Neural progenitor cell (in vitro differentiated cells): Measurements from ENCODE around the gene CASK. TPM values are rescaled to one million over a fixed set of nuclear protein-coding genes. Genes with fewer than 3 reads are reported as not detected.

Experiments used
- DNase-seq: peaks from one replicate; pipeline ENCODE4 v3.0.0-alpha.2; 2016; ENCODE audit warnings: low spot score
- H2AFZ ChIP-seq: fragments of 200-600 bp; sonication (generic); replicated peaks from 2 replicates; pipeline ENCODE4 v1.6.1; 2016; ENCODE audit warnings: antibody characterized with exemption
- H3F3A ChIP-seq: fragments of 200-600 bp; sonication (generic); 2 replicates; pipeline ENCODE4 v1.6.1; 2016; ENCODE audit warnings: antibody characterized with exemption, low read depth
- H3K27ac ChIP-seq: fragments of 200-600 bp; sonication (generic); 2 replicates; pipeline ENCODE4 v1.5.1; 2016; ENCODE audit warnings: mild to moderate bottlenecking
- H3K27me3 ChIP-seq: fragments of 200-600 bp; sonication (generic); 2 replicates; pipeline ENCODE4 v1.6.1; 2016; ENCODE audit warnings: mild to moderate bottlenecking, moderate library complexity
- H3K36me3 ChIP-seq: fragments of 200-600 bp; sonication (generic); 2 replicates; pipeline ENCODE4 v1.5.1; 2016
- H3K4me1 ChIP-seq: fragments of 200-600 bp; sonication (generic); 2 replicates; pipeline ENCODE4 v1.6.1; 2016; ENCODE audit warnings: mixed run types
- H3K4me2 ChIP-seq: fragments of 200-600 bp; sonication (generic); 2 replicates; pipeline ENCODE4 v1.6.1; 2016
- H3K4me3 ChIP-seq: fragments of 200-600 bp; sonication (generic); 2 replicates; pipeline ENCODE4 v1.5.1; 2016
- H3K79me2 ChIP-seq: fragments of 200-600 bp; sonication (generic); 2 replicates; pipeline ENCODE4 v1.6.1; 2016; ENCODE audit warnings: low read depth
- H3K9ac ChIP-seq: fragments of 200-600 bp; sonication (generic); 2 replicates; pipeline ENCODE4 v1.6.1; 2016
- H3K9me3 ChIP-seq: fragments of 200-600 bp; sonication (generic); 2 replicates; pipeline ENCODE4 v1.5.1; 2016; ENCODE audit warnings: low read depth
- H4K20me1 ChIP-seq: fragments of 200-600 bp; sonication (generic); 2 replicates; pipeline ENCODE4 v1.6.1; 2016; ENCODE audit warnings: low read depth
- H3K27ac Mint-ChIP-seq: 3 replicates; pipeline ENCODE4 v1.8.0; 2021; ENCODE audit warnings: mixed read lengths
- H3K27me3 Mint-ChIP-seq: 2 replicates; pipeline ENCODE4 v1.8.0; 2022; ENCODE audit warnings: low read depth, mild to moderate bottlenecking, inconsistent platforms, moderate library complexity, mixed read lengths; ENCODE audit not compliant: insufficient read depth
- H3K36me3 Mint-ChIP-seq: 3 replicates; pipeline ENCODE4 v1.8.0; 2021; ENCODE audit warnings: mixed read lengths
- H3K4me1 Mint-ChIP-seq: 3 replicates; pipeline ENCODE4 v1.8.0; 2021; ENCODE audit warnings: mixed read lengths
- H3K4me3 Mint-ChIP-seq: 3 replicates; pipeline ENCODE4 v1.8.0; 2021; ENCODE audit warnings: mild to moderate bottlenecking, moderate library complexity, mixed read lengths
- H3K9me3 Mint-ChIP-seq: 3 replicates; pipeline ENCODE4 v1.8.0; 2020; ENCODE audit warnings: mixed read lengths
- CTCF ChIP-seq: fragments of 200-600 bp; sonication (generic); IDR thresholded peaks from 2 replicates; pipeline ENCODE4 v1.5.1; 2017; ENCODE audit warnings: antibody characterized with exemption, mild to moderate bottlenecking
- EZH2 ChIP-seq: fragments of 200-600 bp; sonication (generic); IDR thresholded peaks from 2 replicates; pipeline ENCODE4 v1.6.1; 2017; ENCODE audit warnings: antibody characterized with exemption, mild to moderate bottlenecking, moderate library complexity
- EZH2phosphoT487 ChIP-seq: fragments of 200-600 bp; sonication (generic); IDR thresholded peaks from 2 replicates; pipeline ENCODE4 v1.6.1; 2017; ENCODE audit warnings: antibody characterized with exemption
- total RNA-seq: library from RNA; depleted of rRNA; stranded (reverse); fragments of >200 nt; gene quantifications from 2 replicates; pipeline ENCODE4 v1.2.3, GENCODE V29; 2015; ENCODE audit warnings: low replicate concordance

Gene CASK
- total RNA-seq, 1 donor from 2014 or later: 85.4 TPM

GRCh38 chrX:41824551-41824950 is 98.8 kb downstream of the CASK start:
- Histone ChIP-seq H3K4me2 (no peak overlapping the region), H2AFZ (no peak overlapping the region), H3K27ac (no peak overlapping the region), H3F3A (no peaks in the 10 kb centered on the region), H3K4me1 (peaks cover 4% of the 10 kb centered on the region), H4K20me1 (no peaks in the 10 kb centered on the region), H3K79me2 (peaks cover 56% of the 10 kb centered on the region), H3K4me3 (no peak overlapping the region), H3K9ac (no peak overlapping the region), H3K9me3 (no peaks in the 10 kb centered on the region), H3K36me3 (no peaks in the 10 kb centered on the region), H3K27me3 (no peaks in the 10 kb centered on the region)
- DNase-seq: no peak
- no peak overlapping the region for H3K4me3 Mint-ChIP-seq
- H3K27me3 Mint-ChIP-seq: no peaks in the 10 kb centered on the region
- no peak for TF ChIP-seq EZH2
- no peak for TF ChIP-seq EZH2phosphoT487
- TF ChIP-seq CTCF: no peak
- H3K9me3 Mint-ChIP-seq: no peaks in the 10 kb centered on the region
- H3K36me3 Mint-ChIP-seq: no peaks in the 10 kb centered on the region
- H3K4me1 Mint-ChIP-seq: no peaks in the 10 kb centered on the region
- no peak overlapping the region for H3K27ac Mint-ChIP-seq

- H3K27ac Mint-ChIP-seq: no peak overlapping the region
These were observed 100.0 kb downstream of the CASK start for GRCh38 chrX:41823402-41823801.

DNA sequence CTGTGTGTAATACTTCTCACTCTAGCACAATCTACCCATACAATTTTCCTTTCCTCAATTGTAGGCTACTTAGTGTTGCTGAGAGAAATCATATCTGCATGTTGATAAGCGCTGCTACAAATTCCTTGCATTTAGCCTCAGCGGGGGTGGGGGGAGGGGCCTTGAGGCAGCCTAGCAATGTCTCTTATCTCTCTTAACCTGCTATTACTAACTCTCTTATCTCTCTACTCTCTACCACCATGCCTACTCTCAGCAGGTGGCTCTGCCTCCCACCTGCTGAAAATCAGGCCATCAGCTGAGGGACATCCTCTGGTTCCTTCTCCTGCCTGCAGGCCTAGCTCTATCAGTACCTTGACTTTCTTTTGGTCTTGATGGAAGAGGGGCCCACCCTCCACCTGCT is 100.5 kb downstream of the CASK start:
- TF ChIP-seq EZH2 (no peak), EZH2phosphoT487 (no peak), CTCF (no peak)
- Mint-ChIP-seq H3K27ac (no peak overlapping the region), H3K4me1 (no peaks in the 10 kb centered on the region), H3K36me3 (peaks cover 1% of the 10 kb centered on the region), H3K27me3 (no peaks in the 10 kb centered on the region), H3K9me3 (peaks cover 3% of the 10 kb centered on the region), H3K4me3 (no peak overlapping the region)
- Histone ChIP-seq H3K27ac (no peak overlapping the region), H4K20me1 (no peaks in the 10 kb centered on the region), H3K9me3 (no peaks in the 10 kb centered on the region), H3K36me3 (no peaks in the 10 kb centered on the region), H3F3A (no peaks in the 10 kb centered on the region), H2AFZ (no peak overlapping the region), H3K9ac (no peak overlapping the region), H3K79me2 (peaks cover 59% of the 10 kb centered on the region), H3K27me3 (no peaks in the 10 kb centered on the region), H3K4me2 (no peak overlapping the region), H3K4me3 (no peak overlapping the region), H3K4me1 (peaks cover 1% of the 10 kb centered on the region)
- no peak for DNase-seq

More at GRCh38 chrX:41823402-41823801, 100.0 kb downstream of the CASK start:
- H3K27me3 ChIP-seq: no peaks in the 10 kb centered on the region
- no peak overlapping the region for H3K9ac ChIP-seq
- H3F3A ChIP-seq: no peaks in the 10 kb centered on the region
- Mint-ChIP-seq H3K4me3 (no peak overlapping the region), H3K36me3 (peaks cover 1% of the 10 kb centered on the region), H3K27me3 (no peaks in the 10 kb centered on the region), H3K4me1 (no peaks in the 10 kb centered on the region), H3K9me3 (peaks cover 3% of the 10 kb centered on the region)
- peaks cover 4% of the 10 kb centered on the region for H3K4me1 ChIP-seq
- H3K4me2 ChIP-seq: no peak overlapping the region
- no peak for TF ChIP-seq EZH2
- TF ChIP-seq EZH2phosphoT487: no peak
- TF ChIP-seq CTCF: no peak
- H3K9me3 ChIP-seq: no peaks in the 10 kb centered on the region
- H3K4me3 ChIP-seq: no peak overlapping the region
- H2AFZ ChIP-seq: no peak overlapping the region
- H3K36me3 ChIP-seq: no peaks in the 10 kb centered on the region
- no peaks in the 10 kb centered on the region for H4K20me1 ChIP-seq
- no peak overlapping the region for H3K27ac ChIP-seq
- H3K79me2 ChIP-seq: peaks cover 61% of the 10 kb centered on the region
- DNase-seq: no peak
